ENCODE measurements around the gene PJA2. TPM values are rescaled to one million over a fixed set of nuclear protein-coding genes. Genes with fewer than 3 reads are reported as not detected.
A peak's percentile ranks its signal among the peaks of the same experiment; 100 is the strongest.

PJA2 gene
- total and polyA plus RNA-seq, 9 of the 15 experiments (the other 6 are each of a cell fraction or from before 2014, with no cell fraction given): 25.1 to 82.1 (median 50.1) TPM

- TF ChIP-seq BRF1 (IDR thresholded peaks at IDR 0.05; ENCODE audit: borderline replicate concordance, extremely low read depth, insufficient read length) (no peak), ZNF584 (CRISPR knock-in tag; IDR thresholded peaks at IDR 0.05; ENCODE audit: low read depth) (no peak), ZNF830 (CRISPR knock-in tag; IDR thresholded peaks at IDR 0.05) (no peak), ZNF212 (CRISPR knock-in tag; IDR thresholded peaks at IDR 0.05) (no peak), ZNF592 (IDR thresholded peaks at IDR 0.05) (no peak), COPS2 (conservative IDR thresholded peaks at IDR 0.05) (no peak), POU5F1 (IDR thresholded peaks at IDR 0.05; ENCODE audit: borderline replicate concordance, low read depth, low read length, partially characterized antibody) (no peak), GATA2 (CRISPR knock-in tag; IDR thresholded peaks at IDR 0.05) (no peak), CLOCK (CRISPR knock-in tag; IDR thresholded peaks at IDR 0.05; ENCODE audit: borderline replicate concordance) (no peak), KDM2B (CRISPR knock-in tag; IDR thresholded peaks at IDR 0.05) (peak; percentile 56; the same call in 1 of the 2 replicates)
- TF ChIP-seq, protein P1, sequence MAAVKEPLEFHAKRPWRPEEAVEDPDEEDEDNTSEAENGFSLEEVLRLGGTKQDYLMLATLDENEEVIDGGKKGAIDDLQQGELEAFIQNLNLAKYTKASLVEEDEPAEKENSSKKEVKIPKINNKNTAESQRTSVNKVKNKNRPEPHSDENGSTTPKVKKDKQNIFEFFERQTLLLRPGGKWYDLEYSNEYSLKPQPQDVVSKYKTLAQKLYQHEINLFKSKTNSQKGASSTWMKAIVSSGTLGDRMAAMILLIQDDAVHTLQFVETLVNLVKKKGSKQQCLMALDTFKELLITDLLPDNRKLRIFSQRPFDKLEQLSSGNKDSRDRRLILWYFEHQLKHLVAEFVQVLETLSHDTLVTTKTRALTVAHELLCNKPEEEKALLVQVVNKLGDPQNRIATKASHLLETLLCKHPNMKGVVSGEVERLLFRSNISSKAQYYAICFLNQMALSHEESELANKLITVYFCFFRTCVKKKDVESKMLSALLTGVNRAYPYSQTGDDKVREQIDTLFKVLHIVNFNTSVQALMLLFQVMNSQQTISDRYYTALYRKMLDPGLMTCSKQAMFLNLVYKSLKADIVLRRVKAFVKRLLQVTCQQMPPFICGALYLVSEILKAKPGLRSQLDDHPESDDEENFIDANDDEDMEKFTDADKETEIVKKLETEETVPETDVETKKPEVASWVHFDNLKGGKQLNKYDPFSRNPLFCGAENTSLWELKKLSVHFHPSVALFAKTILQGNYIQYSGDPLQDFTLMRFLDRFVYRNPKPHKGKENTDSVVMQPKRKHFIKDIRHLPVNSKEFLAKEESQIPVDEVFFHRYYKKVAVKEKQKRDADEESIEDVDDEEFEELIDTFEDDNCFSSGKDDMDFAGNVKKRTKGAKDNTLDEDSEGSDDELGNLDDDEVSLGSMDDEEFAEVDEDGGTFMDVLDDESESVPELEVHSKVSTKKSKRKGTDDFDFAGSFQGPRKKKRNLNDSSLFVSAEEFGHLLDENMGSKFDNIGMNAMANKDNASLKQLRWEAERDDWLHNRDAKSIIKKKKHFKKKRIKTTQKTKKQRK (IDR thresholded peaks at IDR 0.05; ENCODE audit: borderline replicate concordance, low read depth, low read length): no peak
- TF ChIP-seq, protein P2, sequence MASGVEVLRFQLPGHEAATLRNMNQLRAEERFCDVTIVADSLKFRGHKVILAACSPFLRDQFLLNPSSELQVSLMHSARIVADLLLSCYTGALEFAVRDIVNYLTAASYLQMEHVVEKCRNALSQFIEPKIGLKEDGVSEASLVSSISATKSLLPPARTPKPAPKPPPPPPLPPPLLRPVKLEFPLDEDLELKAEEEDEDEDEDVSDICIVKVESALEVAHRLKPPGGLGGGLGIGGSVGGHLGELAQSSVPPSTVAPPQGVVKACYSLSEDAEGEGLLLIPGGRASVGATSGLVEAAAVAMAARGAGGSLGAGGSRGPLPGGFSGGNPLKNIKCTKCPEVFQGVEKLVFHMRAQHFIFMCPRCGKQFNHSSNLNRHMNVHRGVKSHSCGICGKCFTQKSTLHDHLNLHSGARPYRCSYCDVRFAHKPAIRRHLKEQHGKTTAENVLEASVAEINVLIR (CRISPR knock-in tag; IDR thresholded peaks at IDR 0.05): no peak
These were observed 557 bp downstream of the PJA2 start (continued) for GRCh38 chr5:109408991-109409843.
